Stimulated activated CD8-positive, alpha-beta memory T cell treated with anti-CD3 and anti-CD28 coated beads, Interleukin-4, amount 100 ng/mL, for 24 hours (primary cell): ENCODE data around the gene EXTL1.

Experiments used
- DNase-seq: peaks from one replicate; pipeline ENCODE4 v3.0.0-alpha.2; 2020; ENCODE audit warnings: low read depth

EXTL1 gene

DNA sequence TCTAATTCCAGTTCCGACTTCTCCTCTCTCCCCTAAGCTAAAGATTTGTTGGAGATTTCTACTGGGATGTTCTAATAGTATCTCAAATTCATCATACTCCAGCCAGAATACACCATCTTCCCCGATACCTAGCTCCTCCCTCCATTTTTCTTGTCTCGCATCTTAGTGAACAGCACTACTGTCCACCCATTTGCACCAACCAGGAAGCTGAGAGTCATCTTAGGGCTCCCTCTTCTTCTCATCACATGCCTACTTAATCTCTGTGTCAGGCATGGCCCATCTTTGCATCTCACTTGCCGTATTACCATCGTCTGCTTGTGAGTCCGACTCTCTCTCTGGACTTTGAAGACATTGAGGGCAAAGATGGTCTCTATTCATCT, 49.4 kb downstream of the EXTL1 start:
- DNase-seq: no peak

DNA sequence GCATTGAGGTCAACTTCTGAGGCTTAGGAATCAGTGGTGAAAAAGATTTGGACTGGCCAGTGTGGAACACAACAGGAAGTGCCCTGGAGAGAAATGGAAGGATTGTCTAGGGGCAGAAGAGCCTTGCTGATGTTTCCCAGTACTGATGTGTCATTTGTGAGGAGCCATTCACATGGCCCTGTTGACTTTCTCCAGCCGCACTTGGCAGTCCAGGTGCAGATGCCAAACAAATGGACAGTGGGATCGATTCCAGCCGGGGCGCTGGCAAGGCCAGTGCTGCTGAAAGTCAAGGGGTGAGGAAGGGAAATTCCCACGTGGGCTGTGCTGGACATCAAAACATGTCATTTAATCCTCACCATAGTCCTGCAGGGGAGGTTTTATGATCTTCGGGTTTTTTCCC, 50.7 kb downstream of the EXTL1 start:
- DNase-seq: no peak

GRCh38 chr1:26075421-26076144, 54.0 kb downstream of the EXTL1 start:
- no peak for DNase-seq

DNA sequence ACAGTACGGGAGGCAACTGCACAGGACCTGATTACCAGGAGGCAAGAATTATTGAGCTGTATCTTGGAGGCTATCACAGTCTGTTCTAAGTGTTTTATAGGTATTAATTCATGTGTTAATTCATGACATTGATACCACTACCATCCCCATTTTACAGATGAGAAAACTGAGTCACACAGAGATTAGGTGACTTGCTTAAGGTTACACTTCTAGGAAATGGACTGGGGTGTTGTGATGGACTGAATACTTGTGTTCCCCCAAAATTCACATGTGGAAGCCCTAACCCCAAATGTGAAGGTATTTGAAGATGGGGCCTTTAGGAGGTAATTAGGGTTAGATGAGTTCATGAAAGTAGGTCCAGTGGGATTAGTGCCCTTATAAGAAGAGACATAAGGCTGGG, 55.9 kb downstream of the EXTL1 start:
- DNase-seq: no peak

GRCh38 chr1:26078286-26079177, 57.0 kb downstream of the EXTL1 start:
- no peak for DNase-seq

GRCh38 chr1:26079178-26079563, 57.6 kb downstream of the EXTL1 start:
- no peak for DNase-seq

- no peak for DNase-seq
Measured at GRCh38 chr1:26079960-26080814, 58.6 kb downstream of the EXTL1 start.

DNA sequence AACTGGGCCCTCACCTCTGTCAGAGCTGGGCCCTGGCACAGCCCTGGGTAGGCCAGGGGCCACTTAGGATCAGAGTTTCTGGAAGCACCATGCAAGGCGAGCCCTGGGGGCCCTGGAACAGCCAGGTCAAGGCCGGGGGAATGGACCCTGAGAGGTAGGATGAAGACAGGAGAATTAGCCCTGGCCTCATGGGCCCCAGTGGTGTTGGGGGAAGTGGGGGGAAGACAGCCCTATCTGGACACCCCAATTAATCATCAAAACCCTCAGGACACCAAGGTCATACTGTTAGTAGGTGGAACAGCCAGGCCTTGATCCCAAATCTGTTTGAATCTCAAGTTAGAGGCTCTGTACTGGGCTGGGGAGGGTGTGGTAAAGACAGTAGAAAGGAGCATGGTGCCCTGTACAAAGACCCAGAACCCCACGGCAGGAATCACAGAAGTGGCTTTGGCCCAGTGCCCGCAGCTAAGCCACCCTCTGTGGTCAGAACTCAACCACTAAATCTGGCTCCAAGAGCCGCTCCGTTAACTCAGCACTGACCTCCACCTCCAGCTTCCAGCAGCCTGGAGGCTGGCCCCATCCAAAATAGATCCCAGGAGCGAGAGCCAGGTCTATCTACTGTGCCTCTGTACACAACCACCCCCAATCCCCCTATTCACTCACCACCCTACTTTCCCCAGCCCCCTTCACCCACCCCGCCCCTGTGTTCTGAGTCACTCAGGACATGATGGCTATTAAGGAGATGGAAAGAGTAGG, 59.9 kb downstream of the EXTL1 start:
- no peak for DNase-seq

DNA sequence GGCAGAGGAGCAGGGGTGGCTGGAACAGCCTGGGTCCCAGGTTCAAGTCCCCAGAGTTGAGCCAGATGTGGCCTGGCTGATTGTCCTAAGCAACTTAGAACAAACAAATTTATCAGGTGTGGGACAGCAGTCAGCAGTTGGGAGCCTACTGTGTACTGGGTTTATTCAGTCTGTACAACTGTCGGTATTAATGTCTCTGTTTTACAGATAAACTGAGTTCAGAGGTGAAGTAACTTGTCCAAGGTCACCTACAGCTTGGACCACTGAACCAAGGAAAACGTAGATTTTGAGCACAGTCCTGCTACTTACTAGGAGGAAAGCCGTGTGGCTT, 60.4 kb downstream of the EXTL1 start:
- no peak for DNase-seq

GRCh38 chr1:26083208-26083607, 61.6 kb downstream of the EXTL1 start:
- no peak for DNase-seq

DNA sequence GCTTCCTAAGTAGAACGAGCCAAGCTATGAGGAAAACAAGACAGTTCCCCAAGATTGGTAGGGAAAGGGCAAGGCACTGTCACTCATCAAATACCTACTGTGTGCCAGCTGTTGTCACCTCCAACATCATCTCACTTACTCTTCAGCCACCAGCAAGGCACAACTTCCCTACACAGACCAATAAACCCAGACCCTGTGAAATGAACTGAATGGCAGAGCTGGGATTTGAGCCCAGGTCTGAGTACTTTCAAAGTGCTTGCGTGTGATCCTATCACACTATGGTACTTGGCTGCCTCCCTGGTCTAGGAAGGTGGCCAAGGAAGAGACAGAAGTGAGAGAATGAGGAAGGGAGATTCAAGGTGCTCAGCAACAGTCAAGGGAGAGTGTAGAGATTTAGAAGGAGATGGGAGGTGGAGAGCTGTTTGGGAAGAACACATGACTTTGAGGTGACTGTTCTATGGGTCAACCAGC, 62.6 kb downstream of the EXTL1 start:
- DNase-seq: no peak

GRCh38 chr1:26084844-26085243, 63.3 kb downstream of the EXTL1 start:
- DNase-seq: no peak
